NCI-H2196 (cell line): ENCODE data around the gene FGD4.
A peak's percentile ranks its signal among the peaks of the same experiment; 100 is the strongest.

Source experiments
- DNase-seq: peaks from one replicate; lab custom pipeline; 2025; ENCODE audit not compliant: unreplicated experiment; lab: John Stamatoyannopoulos, UW

Gene FGD4

DNA sequence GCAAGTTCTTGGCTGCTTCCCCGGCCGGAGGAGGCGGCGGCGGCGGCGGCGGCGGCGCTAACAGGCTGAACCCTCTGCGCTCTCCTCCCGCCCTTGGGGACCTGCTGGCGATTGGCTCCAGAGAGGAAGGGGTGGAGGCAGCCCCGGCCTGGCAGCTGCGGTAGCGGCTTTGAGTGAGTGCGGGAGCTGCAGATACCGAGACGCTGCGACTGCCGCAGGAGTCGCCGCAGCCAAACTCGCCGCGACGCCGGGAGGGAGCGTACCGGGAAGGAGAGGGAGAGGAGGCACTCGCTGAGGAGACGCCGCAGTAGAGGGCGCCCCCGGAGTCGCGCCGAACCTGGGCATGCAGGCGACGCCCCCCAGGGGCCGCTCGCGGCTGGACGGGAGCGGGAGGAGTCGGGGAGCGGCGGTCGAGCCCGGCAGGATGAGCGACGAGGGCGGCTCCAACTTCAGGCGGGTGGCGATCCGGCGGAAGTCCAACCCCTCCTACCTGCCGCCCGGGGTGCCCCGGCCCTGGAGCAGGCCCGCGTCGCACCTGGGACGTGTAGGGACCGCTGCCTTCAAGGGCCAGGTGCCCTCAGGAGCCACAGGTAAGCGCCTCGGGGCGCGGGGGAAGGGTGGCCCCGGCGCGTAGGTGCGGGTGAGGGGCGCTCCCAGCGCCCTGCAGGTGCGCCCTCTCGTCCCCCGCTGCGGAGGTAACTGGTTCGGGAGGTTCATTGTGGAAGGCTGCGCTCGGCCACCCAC is at the start of gene FGD4:
Gene FGD4, plus strand, starts transcription at position 189 of the 744 bp plus-strand sequence.
- DNase-seq = peak; percentile 89

DNA sequence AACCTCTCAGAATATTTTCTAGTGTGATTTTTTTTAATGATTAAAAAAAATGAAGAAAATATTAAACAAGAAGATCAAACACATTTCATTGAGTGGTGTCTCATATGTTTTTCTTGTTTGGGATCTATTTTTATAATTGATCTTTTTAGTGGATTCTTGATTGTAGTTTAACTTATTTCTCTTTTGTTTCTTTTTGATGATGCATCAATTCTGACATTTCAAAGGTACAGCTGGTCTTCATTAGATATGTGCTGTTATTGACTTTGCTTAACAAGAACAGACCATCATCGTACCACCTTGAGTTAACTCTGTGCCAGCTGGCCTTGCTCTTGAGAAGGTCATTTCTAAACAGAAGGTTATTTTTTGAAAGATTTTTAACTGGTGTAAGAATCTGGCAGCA is 45.8 kb upstream of the FGD4 start:
- no peak for DNase-seq

GRCh38 chr12:32357601-32358249 is 41.6 kb upstream of the FGD4 start:
- DNase-seq = no peak

- DNase-seq = no peak
Observed at GRCh38 chr12:32360956-32361355, 38.4 kb upstream of the FGD4 start.

DNA sequence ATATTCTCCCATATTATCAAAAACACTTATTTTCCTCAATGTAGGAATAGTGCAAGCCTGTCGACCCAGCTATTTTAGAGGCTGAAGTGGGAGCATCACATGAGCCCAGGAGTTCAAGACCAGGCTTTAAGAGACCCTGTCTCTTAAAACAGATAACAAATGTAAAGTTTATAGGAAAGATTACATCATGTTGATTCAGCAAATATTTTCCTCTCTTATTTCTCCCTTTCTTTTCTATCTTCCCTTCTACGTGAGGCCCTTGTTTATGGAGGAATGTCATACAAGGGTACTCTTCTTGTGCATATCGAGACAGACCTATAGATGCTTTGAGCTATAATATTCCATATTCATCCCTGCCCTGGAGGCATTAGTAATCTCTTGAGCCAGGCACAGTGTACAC is 36.5 kb upstream of the FGD4 start:
- DNase-seq = no peak

DNA sequence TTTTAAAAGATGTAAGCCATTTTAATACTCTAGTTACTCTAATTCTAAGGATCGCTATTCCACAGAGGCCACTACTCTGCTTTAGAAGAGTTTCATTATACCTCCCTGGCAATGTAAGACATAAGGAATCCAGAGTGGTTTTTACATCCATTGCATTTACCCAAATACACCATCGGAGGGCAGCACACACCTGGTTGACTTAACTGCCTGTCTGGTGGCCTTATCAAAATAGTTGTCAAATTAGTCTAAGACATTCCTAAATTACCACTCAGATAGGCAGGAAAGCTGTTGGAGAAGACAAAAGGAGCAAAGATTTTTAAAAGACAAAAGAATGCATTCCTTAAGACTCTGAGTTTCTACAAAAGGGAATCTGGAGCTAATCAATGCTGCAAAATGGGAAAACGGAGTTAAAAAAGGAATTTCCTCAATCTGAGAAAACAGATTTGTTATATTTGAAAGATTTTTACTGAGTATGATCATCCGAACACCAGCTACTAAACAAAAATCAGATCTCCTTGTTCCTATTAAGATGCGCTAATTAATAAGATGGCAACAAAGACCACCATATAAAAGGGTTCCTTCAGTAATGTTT is 33.8 kb upstream of the FGD4 start:
- DNase-seq = peak; percentile 69

GRCh38 chr12:32366714-32367113 is 32.6 kb upstream of the FGD4 start:
- DNase-seq = no peak

DNA sequence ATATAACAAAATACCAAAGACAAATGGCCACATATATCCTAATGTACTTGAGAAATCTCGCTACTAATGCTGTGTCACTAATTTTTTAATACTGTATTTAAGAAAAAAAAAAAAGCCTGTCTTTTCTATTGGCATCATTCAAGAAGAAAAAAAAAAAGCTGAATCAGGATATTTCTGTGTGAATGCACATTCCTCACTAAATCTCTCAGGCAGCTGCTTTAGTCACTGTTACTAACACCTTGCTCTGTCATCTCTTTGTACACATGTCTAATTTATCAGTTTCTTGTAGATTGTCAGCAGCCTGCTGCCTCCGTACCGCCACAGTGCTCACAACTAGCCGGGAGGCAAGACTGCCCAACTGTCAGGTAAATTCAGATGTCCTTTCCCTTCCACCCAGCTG is 32.0 kb upstream of the FGD4 start:
- DNase-seq = no peak

GRCh38 chr12:32369202-32369601 is 30.2 kb upstream of the FGD4 start:
- DNase-seq = no peak

- DNase-seq = no peak
Observed at GRCh38 chr12:32377344-32378055, 21.9 kb upstream of the FGD4 start.

DNA sequence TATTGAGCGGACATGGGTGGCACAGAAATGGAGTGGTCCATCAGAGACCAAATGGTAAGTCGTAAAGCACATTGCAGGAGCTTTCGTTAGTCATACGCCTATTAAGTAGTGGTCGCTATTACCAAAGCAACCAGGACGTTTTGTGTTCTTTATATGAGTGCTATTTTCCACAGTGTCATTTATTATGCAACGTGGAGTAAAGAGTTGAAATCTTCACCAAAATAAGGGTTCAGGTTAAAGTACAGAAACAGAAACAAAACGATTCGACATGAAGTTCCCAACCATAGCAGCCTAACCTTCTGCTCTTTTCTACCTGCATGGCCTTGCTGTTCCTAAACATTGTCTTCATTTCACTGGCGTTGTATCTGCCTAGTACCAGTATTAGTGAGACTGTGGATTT is 20.1 kb upstream of the FGD4 start:
- no peak for DNase-seq

DNA sequence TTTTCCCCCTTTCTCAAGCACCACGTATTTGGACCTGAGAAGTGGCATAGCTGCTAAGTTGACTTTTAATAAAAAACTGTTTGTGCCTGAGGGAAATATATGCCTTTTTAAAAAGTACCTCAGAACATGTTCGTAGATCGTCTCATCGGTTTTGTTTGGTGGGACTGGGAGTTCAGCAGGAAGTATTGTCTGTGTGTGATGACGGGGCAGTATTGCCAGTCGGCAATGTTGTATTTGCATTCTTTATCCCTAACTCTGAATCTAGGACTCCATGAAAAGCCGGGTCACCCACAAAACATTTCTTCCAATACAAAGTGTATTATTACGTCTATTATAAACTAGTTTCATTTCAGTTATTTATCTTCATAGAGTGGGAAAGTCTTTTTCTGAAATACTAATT is 19.7 kb upstream of the FGD4 start:
- DNase-seq = no peak

- DNase-seq = no peak
Observed at GRCh38 chr12:32382226-32382625, 17.1 kb upstream of the FGD4 start.

GRCh38 chr12:32390572-32391219 is 8.7 kb upstream of the FGD4 start:
- DNase-seq = no peak

DNA sequence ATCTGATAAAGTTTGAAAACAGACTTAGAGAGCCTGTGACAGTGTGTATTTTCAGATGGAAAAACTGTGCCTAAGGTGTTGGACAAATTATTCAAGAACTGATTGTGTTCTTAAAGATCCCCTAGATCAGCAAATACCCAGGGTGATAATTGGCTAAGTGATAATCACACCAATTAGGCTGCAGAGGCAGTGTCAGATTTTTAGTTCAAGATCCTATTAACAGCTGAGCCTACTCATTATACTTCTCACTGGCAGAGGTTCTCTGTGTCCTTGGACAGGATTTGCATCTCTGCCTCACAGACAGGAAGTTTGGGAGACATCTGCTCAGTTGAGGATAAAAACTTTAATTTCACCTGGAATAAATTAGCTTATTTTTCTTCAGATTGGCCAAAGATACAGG is 4.3 kb upstream of the FGD4 start:
- no peak for DNase-seq

GRCh38 chr12:32397696-32398095 is 1.7 kb upstream of the FGD4 start:
- peak; percentile 35 for DNase-seq

DNA sequence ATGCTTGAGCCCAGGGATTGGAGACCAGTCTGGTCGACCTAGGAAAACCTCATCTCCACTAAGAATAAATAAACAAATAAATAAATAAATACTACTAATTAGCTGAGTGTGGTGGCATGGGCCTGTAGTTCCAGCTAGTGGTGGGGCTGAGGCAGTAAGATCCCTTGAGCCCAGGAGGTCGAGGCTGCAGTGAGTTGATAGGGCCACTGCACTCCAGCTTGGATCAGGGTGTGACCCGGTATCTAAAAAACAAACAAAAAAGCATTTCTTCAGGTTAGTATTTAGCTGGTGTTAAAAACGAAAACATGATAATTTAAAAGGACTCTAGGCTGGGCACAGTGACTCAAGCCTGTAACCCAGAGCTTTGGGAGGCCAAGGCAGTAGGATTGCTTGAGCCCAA is 1.2 kb upstream of the FGD4 start:
- no peak for DNase-seq

DNA sequence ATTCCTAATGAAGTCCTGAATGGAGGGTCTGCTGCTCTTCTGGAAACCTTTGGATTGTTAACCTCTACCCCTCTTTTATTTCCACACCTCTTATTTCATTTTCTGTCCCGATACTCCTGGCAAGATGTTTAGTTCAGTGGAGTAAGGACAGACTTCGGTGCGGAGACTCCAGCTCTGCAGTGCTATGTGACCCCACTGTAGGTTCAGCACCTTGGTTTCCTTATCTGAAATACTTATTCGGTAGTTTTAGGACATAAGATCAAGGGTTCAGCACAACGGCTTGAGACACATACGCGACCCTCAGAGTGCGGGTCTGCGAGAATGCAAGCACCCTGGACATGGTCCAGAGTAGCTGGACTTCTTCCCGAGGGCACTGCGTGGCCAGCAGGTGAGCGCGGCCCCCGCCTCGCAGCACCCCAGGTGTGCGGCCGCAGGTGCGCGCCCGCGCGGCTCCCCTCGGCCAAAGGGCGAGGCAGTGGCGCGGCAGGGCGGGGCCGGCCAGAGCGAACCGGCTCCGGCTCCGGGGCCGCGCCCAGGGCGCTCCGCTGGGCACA is 465 bp upstream of the FGD4 start:
- DNase-seq = no peak

- DNase-seq = no peak
Observed at GRCh38 chr12:32400114-32400672, 835 bp downstream of the FGD4 start.

GRCh38 chr12:32400866-32401265 is 1.5 kb downstream of the FGD4 start:
- no peak for DNase-seq

DNA sequence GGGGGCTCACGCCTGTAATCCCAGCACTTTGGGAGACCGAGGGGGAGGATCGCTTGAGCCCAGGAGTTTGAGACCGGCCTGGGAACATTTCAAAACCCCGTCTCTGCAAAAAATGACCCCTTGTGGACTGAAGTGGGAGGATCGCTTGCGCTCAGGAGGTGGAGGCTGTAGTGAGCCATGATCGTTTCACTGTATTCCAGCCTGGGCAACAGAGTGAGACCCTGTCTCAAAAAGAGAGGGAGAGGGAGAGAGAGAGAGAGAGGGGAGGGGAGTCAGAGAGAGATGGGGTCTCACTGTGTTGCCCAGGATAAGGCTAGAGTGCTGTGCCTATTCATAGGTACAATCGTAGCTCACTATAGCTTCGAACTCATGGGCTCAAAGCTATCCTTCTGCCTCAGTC is 2.8 kb downstream of the FGD4 start:
- no peak for DNase-seq
